GM19240 (cell line): Measurements from ENCODE around the gene TBC1D21.

Experiments
- DNase-seq: peaks from one replicate; pipeline ENCODE4 v3.0.0; 2011; ENCODE audit warnings: low spot score; ENCODE audit not compliant: insufficient read length

Gene TBC1D21

DNA sequence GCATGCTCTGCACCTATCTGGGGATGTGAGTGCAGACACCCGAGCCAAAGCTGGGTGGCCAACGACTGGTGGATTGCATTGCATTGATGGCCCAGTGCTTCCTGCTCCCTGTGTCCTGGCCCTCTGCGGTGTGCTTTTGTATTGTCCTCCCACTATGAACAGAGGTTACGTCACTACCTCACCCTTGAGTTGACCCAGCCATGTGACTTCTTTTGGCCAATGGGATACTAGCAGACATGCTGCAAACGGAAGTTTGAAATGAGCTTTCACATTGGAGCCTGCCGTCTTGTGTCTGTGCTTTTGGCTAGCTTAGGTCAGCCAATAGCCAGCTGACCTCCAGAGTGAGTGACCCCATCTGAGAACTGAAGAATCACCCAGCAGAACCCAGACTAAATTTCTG is 15.3 kb upstream of the TBC1D21 start:
- no peak for DNase-seq

DNA sequence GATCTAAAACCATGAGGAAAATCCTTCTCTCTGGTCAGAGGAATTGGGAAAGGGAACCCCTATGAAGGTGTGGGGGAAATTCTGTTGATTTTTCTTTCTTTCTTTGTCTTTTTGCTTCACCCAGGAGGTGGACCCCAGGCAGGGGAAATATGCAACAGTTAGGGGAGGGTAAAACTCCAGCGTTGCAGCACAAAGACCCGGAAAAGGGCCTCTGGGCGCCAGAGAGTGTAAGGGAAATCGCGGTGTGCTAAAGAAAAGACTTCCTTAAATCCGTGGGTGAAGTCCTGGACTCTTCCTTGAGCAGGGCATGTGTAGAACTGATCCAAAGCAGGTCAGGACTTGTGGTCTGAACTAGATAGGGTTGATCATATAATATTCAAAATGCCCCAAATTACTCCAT is 11.1 kb upstream of the TBC1D21 start:
- no peak for DNase-seq

GRCh38 chr15:73865379-73865778 is 8.0 kb upstream of the TBC1D21 start:
- no peak for DNase-seq

- no peak for DNase-seq
Measured at GRCh38 chr15:73865904-73866303, 7.5 kb upstream of the TBC1D21 start.

GRCh38 chr15:73866481-73866880 is 6.9 kb upstream of the TBC1D21 start:
- DNase-seq: no peak

DNA sequence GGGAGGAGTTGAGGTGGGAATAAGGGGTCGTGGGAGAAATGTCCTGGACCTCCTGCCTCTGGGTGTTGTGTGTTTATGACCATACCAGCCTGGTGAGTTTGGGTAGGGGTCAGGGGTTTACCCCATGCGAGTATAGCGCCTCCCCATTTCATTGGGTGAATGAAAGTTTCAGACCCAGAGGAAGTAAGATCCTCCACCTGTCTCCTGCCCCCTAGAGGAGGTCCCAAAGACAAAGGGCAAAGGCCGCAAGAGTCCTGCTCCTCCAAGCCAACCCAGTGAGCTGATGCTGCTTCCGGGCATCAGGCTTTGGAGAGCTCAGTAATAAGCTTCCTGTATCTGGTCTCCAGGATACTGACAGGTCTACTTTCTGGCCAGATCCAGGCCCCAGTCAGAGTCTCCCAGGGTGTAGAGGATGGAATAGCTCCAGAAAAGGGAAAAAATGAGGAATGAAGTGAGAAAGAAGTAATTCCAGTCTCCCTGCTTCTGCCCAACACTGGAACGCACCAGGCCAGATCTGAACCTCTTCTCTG is 6.4 kb upstream of the TBC1D21 start:
- DNase-seq: no peak

- no peak for DNase-seq
Measured at GRCh38 chr15:73867426-73867825, 5.9 kb upstream of the TBC1D21 start.

GRCh38 chr15:73867956-73868355 is 5.4 kb upstream of the TBC1D21 start:
- DNase-seq: no peak

GRCh38 chr15:73869216-73869995 is 4.0 kb upstream of the TBC1D21 start:
- no peak for DNase-seq

DNA sequence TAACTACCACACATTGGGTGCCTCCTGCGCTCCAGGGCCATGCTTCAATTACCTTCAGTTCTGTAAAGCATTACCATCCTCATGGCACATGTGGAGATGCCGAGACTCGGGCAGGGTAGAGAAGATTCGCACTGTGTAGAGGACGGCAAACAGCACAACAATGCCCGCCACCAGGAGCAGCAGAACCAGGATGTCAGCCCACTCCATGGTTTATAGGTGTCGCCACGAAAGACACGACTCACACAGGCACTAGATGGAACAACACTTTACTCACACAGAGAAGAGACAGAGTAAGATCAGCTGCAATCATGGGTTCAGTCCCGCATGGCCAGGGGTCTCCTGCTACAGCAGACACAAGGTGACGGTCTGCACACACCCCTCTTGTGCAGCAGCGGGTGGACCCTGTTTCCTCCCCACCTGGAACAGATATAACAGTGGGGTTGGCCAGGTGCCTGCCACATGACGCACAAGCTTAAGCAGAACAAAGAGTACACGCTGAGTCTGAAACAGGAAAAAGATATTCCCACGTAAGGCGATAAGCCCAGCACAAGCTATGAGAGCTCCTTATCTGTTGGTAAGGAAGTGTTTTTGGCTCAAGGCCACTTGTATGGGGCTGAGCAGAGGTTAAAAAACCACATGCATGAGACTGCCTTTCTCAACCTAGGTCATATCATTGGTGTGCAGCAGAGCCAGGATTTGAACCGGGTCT is 2.5 kb upstream of the TBC1D21 start:
- DNase-seq: no peak

GRCh38 chr15:73872346-73872745 is 1.0 kb upstream of the TBC1D21 start:
- no peak for DNase-seq

- peak; percentile 41 for DNase-seq
Measured at GRCh38 chr15:73873889-73874511, 636 bp downstream of the TBC1D21 start.

DNA sequence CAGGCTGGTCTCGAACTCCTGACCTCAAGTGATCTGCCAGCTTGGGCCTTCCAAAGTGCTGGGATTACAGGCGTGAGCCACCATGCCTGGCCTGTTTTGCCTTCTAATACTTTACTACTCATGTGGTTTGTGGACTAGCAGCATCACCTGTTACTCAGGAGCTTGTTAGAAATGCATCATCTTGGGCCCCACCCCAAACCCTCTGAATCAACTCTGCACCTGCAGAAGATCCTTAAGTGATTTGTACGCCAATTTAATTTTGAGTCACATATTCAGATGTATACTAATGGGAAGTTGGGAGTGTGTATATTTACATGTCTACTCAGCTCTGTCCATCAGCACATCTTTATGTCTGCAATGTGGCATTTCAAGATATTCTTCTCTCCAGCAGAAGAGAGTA is 6.1 kb downstream of the TBC1D21 start:
- DNase-seq: no peak

- no peak for DNase-seq
Measured at GRCh38 chr15:73881579-73882320, 8.4 kb downstream of the TBC1D21 start.

DNA sequence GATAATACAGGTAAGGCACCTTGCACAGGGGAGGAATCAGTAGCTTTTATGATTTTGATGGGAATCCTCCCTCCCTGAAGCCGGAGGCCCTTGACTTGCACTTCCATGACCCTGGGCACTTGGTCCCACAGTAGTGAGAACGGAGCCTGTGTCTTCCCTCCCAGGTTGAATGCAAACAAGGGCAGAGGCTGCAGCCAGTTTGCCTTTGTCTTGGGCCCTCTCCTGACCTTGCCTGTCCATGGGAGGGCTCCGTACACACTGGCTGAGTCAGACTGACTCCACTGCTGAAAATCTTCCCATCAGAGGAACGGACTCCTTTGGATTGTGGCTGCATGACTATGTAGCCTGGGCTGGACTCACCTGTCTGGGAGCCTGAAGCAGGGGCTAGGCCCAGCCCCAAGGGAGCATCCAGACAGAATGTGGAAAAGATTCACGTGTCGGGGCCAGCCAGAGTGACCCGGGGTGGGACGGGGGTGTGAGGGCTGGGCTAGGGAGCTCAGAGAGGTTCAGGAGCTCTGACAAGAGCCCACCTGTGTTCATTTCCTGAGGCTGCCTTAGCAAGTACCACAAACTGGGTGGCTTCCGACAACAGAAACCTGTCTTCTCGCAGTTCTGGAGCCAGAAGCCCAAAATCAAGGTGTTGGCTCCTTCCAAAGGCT is 9.5 kb downstream of the TBC1D21 start:
- no peak for DNase-seq

DNA sequence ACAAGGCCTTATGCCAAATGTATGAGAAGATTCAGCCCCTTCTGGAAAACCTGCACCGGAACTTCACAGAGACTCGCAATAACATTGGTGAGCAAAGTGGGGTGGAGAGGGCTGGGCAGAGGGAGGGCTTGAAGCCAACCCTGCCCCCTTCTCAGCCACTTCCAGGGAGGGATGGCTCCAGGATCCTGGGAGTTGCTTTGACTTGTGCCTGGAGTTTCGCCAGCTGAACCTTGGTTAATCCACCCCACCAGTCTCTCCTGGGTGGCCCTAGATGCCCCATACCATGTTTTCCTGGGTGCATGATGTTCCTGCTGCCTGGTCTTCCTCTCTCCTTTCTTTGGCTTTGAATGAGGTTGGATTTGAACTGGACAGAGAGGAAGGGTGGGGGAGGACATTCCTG is 10.8 kb downstream of the TBC1D21 start:
- no peak for DNase-seq

- no peak for DNase-seq
Measured at GRCh38 chr15:73885954-73886700, 12.8 kb downstream of the TBC1D21 start.

- DNase-seq: no peak
Measured at GRCh38 chr15:73886717-73887345, 13.5 kb downstream of the TBC1D21 start.

DNA sequence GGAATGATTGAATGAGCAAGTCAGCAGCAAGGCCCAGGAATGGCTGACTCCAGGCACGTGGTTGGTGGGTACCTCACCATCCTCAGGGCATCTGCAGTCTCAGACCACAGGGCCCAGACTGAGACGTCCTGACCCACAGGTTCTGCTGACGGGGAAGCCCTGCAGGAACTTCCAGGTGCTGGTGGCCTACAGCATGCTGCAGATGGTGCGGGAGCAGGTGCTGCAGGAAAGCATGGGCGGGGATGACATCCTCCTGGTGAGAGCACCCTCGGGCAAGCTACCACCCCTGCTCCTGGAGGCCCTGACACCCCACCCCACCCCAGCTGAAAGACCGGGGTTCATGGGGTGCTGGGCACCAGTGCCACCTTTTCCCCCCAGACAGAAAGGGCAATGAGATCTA is 14.1 kb downstream of the TBC1D21 start:
- no peak for DNase-seq
